Activated CD8-positive, alpha-beta T cell treated with anti-CD3 and anti-CD28 coated beads for 36 hours (primary cell): ENCODE measurements around the gene ELMOD3. TPM values are rescaled to one million over a fixed set of nuclear protein-coding genes. Genes with fewer than 3 reads are reported as not detected.

Source experiments
- ATAC-seq: fragments of 200-7000 bp; cut with Tn5 transposase; one replicate; pipeline ENCODE4 v1.10.0; 2021; ENCODE audit warnings: mild to moderate bottlenecking, moderate library complexity
- CTCF ChIA-PET: fragments of 350-600 bp; sonication (Branson Sonifier 250); formaldehyde crosslinking; loops from one replicate; lab custom pipeline; 2021; ENCODE audit warnings: antibody characterized with exemption; lab: Charles Lee
- POLR2A ChIA-PET: fragments of 350-600 bp; sonication (Branson Sonifier 250); formaldehyde crosslinking; loops from one replicate; lab custom pipeline; 2021; ENCODE audit warnings: antibody characterized with exemption; lab: Charles Lee
- DNase-seq: peaks from one replicate; pipeline ENCODE4 v3.0.0-alpha.2; 2020
- H3K27ac Mint-ChIP-seq: one replicate; pipeline ENCODE4 v1.8.0; 2021; ENCODE audit warnings: mild to moderate bottlenecking, mixed read lengths
- H3K27me3 Mint-ChIP-seq: one replicate; pipeline ENCODE4 v1.8.0; 2021; ENCODE audit warnings: mixed read lengths
- H3K36me3 Mint-ChIP-seq: one replicate; pipeline ENCODE4 v1.8.0; 2021; ENCODE audit warnings: low read depth, mixed read lengths
- H3K4me1 Mint-ChIP-seq: one replicate; pipeline ENCODE4 v1.8.0; 2021; ENCODE audit warnings: low read depth, mixed read lengths
- H3K4me3 Mint-ChIP-seq: one replicate; pipeline ENCODE4 v1.8.0; 2021; ENCODE audit warnings: mild to moderate bottlenecking, moderate library complexity, mixed read lengths
- H3K9me3 Mint-ChIP-seq: one replicate; pipeline ENCODE4 v1.8.0; 2021; ENCODE audit warnings: mixed read lengths
- intact Hi-C: fragments of 100-400 bp; cut with micrococcal nuclease; formaldehyde crosslinking; loops from one replicate; pipeline ENCODE4 v1.10.0; 2022
- total RNA-seq, 2 experiments: library from RNA; stranded (reverse); gene quantifications; one replicate each; pipeline ENCODE4 v1.2.3, GENCODE V29; 2021
- TF ChIP-seq, protein P1 (sequence below): fragments of 200-600 bp; IDR thresholded peaks from one replicate; pipeline ENCODE4 v1.8.0; 2022; ENCODE audit warnings: antibody characterized with exemption, mild to moderate bottlenecking

Gene ELMOD3
- total RNA-seq, 2 experiments from 2014 or later: 11.8 to 13.0 TPM

DNA sequence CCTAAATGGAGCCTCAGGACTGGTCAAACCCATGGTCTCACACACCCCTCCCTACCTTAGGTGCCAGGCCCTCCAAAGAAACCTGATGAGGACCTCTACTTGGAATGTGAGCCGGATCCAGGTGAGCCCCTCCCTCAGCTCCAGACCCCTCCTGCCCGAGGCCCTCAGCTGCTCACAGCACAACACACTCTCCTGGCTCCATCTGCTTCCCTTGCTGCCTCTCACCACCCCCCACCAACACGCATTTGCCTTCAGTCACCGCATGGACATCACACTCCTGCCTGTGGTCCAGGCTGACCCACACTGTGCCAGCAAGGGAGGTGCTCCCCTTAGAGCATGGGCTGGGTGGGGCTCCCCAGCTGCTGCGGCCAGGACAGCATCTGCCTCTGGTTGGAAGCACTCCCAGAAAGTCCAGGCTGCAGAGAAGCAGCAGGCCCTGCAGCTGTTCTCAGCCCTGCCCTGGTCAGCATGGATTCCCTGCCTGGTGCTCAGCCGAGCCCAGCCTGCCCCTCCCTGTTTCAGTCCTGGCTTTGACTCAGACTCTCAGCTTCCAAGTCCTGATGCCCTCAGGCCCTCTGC is 79.0 kb downstream of the ELMOD3 start:
- no peaks in the 10 kb centered on the region for H3K27me3 Mint-ChIP-seq
- ATAC-seq: no peak
- no peak for DNase-seq
- intact Hi-C loops: no loop called here
- CTCF ChIA-PET: interaction anchor here (1.1 kb wide), 1 partner anchor 118 kb away, joined by 5 read pairs; no protein-coding TSS in a partner anchor
- H3K36me3 Mint-ChIP-seq: no peaks in the 10 kb centered on the region
- H3K27ac Mint-ChIP-seq: no peak overlapping the region
- H3K4me3 Mint-ChIP-seq: no peak overlapping the region
- H3K4me1 Mint-ChIP-seq: peaks cover 19% of the 10 kb centered on the region
- POLR2A ChIA-PET: interaction anchor here (0.9 to 24.1 kb wide), 2 partner anchors 108 to 204 kb away, joined by 3 to 382 read pairs; partner anchors contain the start of gene MAT2A
- TF ChIP-seq, protein P1, sequence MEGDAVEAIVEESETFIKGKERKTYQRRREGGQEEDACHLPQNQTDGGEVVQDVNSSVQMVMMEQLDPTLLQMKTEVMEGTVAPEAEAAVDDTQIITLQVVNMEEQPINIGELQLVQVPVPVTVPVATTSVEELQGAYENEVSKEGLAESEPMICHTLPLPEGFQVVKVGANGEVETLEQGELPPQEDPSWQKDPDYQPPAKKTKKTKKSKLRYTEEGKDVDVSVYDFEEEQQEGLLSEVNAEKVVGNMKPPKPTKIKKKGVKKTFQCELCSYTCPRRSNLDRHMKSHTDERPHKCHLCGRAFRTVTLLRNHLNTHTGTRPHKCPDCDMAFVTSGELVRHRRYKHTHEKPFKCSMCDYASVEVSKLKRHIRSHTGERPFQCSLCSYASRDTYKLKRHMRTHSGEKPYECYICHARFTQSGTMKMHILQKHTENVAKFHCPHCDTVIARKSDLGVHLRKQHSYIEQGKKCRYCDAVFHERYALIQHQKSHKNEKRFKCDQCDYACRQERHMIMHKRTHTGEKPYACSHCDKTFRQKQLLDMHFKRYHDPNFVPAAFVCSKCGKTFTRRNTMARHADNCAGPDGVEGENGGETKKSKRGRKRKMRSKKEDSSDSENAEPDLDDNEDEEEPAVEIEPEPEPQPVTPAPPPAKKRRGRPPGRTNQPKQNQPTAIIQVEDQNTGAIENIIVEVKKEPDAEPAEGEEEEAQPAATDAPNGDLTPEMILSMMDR: no peak
- H3K9me3 Mint-ChIP-seq: no peaks in the 10 kb centered on the region

DNA sequence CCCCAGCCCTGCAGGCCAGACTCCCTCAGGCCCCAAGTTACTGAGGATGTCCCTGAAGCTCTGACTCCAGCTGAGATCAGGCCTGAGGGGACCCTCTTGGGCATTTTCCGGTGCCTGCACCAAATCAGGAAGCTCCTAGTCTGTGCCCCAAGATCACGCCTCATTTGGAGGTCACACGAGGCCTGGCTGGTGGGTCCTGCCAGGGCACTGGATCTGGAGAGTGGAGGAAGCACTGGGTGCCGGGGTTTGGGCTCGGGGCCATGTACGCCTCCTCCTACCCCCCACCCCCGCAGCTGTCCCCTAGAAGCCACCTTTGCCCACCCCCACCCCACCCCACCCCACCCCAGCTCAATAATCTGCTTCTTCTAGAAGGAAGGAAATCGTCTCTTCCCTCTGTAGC is 80.1 kb downstream of the ELMOD3 start:
- TF ChIP-seq, protein P1: no peak
- CTCF ChIA-PET: no interaction called here
- H3K36me3 Mint-ChIP-seq: no peaks in the 10 kb centered on the region
- H3K4me3 Mint-ChIP-seq: no peak overlapping the region
- H3K9me3 Mint-ChIP-seq: no peaks in the 10 kb centered on the region
- no peaks in the 10 kb centered on the region for H3K27me3 Mint-ChIP-seq
- intact Hi-C loops: no loop called here
- ATAC-seq (no peak), DNase-seq (no peak)
- peaks cover 22% of the 10 kb centered on the region for H3K4me1 Mint-ChIP-seq
- POLR2A ChIA-PET: interaction anchor here (0.8 to 24.1 kb wide), 2 partner anchors 107 to 117 kb away, joined by 3 to 382 read pairs; partner anchors contain the start of gene MAT2A
- H3K27ac Mint-ChIP-seq: no peak overlapping the region

DNA sequence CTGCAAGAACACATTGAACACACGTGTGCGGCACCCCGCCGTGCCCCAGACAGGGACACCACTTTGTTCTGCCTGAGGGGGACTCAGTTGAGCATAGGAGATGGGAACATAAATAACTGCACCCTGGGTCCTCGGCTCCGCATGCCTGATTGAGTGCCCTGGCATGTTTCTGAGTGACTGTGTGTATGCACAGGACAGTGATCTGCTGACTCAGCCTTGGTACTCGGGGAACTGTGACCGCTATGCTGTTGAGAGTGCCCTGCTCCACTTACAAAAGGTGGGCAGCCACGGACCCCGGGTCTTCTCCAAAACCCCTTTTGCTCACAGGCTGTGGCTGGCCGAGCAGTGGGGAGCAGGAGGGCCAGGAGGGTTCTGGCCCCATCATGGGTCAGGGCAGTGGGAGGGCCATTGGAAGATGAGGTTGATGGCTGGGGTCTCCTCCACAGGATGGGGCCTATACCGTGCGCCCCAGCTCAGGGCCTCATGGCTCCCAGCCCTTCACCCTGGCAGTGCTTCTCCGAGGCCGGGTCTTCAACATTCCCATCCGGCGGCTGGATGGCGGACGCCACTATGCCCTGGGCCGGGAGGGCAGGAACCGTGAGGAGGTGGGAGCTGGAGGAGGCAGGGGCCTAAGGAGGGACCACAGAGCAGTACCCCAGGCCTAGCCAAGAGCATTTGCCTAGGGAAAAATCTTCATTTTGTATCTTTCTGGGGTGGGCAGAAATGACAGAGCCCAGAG is 80.8 kb downstream of the ELMOD3 start:
- DNase-seq (no peak), ATAC-seq (no peak)
- H3K27ac Mint-ChIP-seq: no peak overlapping the region
- intact Hi-C loops: no loop called here
- TF ChIP-seq, protein P1: no peak
- no peak overlapping the region for H3K4me3 Mint-ChIP-seq
- H3K4me1 Mint-ChIP-seq: peaks cover 26% of the 10 kb centered on the region
- ChIA-PET CTCF (interaction anchor here (1.2 kb wide), 1 partner anchor 8 kb away, joined by 3 read pairs; no protein-coding TSS in a partner anchor), POLR2A (interaction anchor here (24.1 kb wide), 1 partner anchor 106 kb away, joined by 382 read pairs; the partner anchor contains the start of gene MAT2A)
- H3K36me3 Mint-ChIP-seq: no peaks in the 10 kb centered on the region
- H3K9me3 Mint-ChIP-seq: no peaks in the 10 kb centered on the region
- no peaks in the 10 kb centered on the region for H3K27me3 Mint-ChIP-seq

DNA sequence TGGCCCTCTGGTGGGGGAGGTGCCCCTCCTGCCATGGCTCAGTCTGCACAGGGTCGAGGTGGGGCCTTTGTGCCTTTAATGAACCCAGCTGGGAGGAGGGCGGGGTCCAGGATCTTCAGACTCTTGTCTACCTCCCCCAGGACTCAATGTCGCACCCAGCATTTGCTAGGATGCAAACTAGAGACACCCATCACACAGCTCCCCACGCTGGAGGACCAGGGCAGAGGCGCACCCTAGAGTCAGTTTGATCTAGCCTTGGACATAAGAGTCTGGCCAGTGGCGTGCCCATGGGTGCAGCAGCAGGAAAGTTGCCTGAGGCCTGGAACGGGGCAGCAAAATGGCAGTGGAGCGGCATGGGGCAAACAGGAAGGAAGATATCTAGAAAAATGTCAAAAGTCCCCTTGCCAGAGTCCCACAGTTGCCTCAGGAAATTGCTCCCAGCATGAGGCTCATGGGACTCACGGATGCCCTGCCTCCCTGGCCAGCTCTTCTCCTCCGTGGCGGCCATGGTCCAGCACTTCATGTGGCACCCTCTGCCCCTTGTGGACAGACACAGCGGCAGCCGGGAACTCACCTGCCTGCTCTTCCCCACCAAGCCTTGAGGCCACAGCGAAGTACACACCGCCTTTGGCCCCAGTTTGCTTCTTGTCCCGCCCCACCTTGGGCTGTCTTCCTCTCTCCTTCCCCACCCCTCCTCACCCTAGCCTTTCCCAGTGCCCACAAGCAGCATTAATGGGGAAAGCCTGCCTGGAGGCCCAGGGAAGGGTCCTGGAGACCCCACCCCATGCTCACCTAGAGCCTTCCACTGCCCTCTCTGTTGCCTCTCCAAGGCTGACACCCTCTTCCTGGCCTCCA is 81.6 kb downstream of the ELMOD3 start:
- no peak overlapping the region for H3K27ac Mint-ChIP-seq
- no peak for ATAC-seq
- POLR2A ChIA-PET: interaction anchor here (2.1 to 24.1 kb wide), 2 partner anchors 16 to 106 kb away, joined by 11 to 382 read pairs; partner anchors contain the start of gene MAT2A

More for the DNA sequence above, 81.6 kb downstream of the ELMOD3 start:
- Mint-ChIP-seq H3K27me3 (no peaks in the 10 kb centered on the region), H3K4me1 (peaks cover 30% of the 10 kb centered on the region), H3K4me3 (no peak overlapping the region), H3K9me3 (no peaks in the 10 kb centered on the region), H3K36me3 (no peaks in the 10 kb centered on the region)
- peak; percentile 19 for DNase-seq
- TF ChIP-seq, protein P1: no peak
- CTCF ChIA-PET: interaction anchor here (1.2 to 2.6 kb wide), 3 partner anchors 9 to 116 kb away, joined by 3 to 17 read pairs (median 7); no protein-coding TSS in a partner anchor
- intact Hi-C loops: no loop called here
